Measurements from ENCODE around the gene FER1L5. TPM values are rescaled to one million over a fixed set of nuclear protein-coding genes. Genes with fewer than 3 reads are reported as not detected.

FER1L5 gene
- total RNA-seq, 1 experiment from 2014 or later = 1.2 TPM

DNA sequence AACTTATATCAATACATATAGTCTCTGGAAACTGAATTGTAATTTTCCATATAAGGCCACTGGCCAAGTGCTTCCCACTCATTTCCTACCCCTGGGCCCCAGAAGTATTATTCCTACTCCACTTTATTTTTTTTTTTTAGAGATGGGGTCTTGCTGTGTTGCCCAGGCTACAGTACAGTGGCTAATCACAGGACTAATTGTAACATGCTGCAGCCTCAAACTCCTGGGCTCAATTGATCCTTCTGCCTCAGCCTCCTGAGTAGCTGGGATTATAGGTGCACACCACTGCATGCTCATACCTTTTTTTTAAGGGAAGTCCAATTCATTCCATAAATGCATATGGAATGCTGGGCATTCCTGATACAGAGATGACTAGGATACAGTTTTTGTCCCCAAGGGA is 111.8 kb downstream of the FER1L5 start:
- DNase-seq (ENCODE audit: low spot score) = no peak
- POLR2A ChIA-PET (ENCODE audit: low non-redundant PET) = no interaction called here
- Histone ChIP-seq H3K4me1 (ENCODE audit: insufficient read depth, low read length, poor library complexity, severe bottlenecking) (no peaks in the 10 kb centered on the region), H3K36me3 (ENCODE audit: insufficient read depth, low read length, poor library complexity, severe bottlenecking) (no peaks in the 10 kb centered on the region), H3K27me3 (replicated peaks; ENCODE audit: insufficient read depth, low read depth, low read length, poor library complexity) (no peaks in the 10 kb centered on the region), H3K27ac (ENCODE audit: low read depth, low read length, poor library complexity, severe bottlenecking) (no peak overlapping the region), H3K9me3 (ENCODE audit: low read depth, low read length, poor library complexity, severe bottlenecking) (no peaks in the 10 kb centered on the region), H3K4me3 (ENCODE audit: low read depth, low read length, poor library complexity, severe bottlenecking) (no peak overlapping the region)
- CTCF ChIA-PET = no interaction called here
- TF ChIP-seq EZH2 (IDR thresholded peaks at IDR 0.05; ENCODE audit: borderline replicate concordance, low read depth, low read length, poor library complexity, severe bottlenecking) = no peak
- TF ChIP-seq, protein P1, sequence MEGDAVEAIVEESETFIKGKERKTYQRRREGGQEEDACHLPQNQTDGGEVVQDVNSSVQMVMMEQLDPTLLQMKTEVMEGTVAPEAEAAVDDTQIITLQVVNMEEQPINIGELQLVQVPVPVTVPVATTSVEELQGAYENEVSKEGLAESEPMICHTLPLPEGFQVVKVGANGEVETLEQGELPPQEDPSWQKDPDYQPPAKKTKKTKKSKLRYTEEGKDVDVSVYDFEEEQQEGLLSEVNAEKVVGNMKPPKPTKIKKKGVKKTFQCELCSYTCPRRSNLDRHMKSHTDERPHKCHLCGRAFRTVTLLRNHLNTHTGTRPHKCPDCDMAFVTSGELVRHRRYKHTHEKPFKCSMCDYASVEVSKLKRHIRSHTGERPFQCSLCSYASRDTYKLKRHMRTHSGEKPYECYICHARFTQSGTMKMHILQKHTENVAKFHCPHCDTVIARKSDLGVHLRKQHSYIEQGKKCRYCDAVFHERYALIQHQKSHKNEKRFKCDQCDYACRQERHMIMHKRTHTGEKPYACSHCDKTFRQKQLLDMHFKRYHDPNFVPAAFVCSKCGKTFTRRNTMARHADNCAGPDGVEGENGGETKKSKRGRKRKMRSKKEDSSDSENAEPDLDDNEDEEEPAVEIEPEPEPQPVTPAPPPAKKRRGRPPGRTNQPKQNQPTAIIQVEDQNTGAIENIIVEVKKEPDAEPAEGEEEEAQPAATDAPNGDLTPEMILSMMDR (conservative IDR thresholded peaks at IDR 0.05; ENCODE audit: low read depth, low read length) = no peak
- intact Hi-C loops (cut with micrococcal nuclease; ENCODE audit: unreplicated experiment) = no loop called here
- no TSS peak for BruUV-seq (replicated peaks)

Other genes starting within 250 kb of the FER1L5 start
- not detected in 2 replicates for gene NEURL3, start 137.4 kb upstream of the FER1L5 start, total RNA-seq (2021)
- 5.7 and 7.3 TPM in 2 replicates for gene ARID5A, start 106.0 kb upstream of the FER1L5 start, total RNA-seq (2021)
- 71.8 and 77.9 TPM in 2 replicates for gene KANSL3, start 4.5 kb upstream of the FER1L5 start, total RNA-seq (2021)
- 23.1 and 24.0 TPM in 2 replicates for gene LMAN2L, start 97.3 kb downstream of the FER1L5 start, total RNA-seq (2021)
- gene CNNM4, start 118.1 kb downstream of the FER1L5 start, total RNA-seq (2021) = 15.0 and 16.3 TPM in 2 replicates
- 20.3 and 20.9 TPM in 2 replicates for gene CNNM3, start 173.5 kb downstream of the FER1L5 start, total RNA-seq (2021)
- gene ANKRD23, start 201.3 kb downstream of the FER1L5 start, total RNA-seq (2021) = 6.2 and 8.6 TPM in 2 replicates
- 21.0 and 25.3 TPM in 2 replicates for gene ANKRD39, start 215.3 kb downstream of the FER1L5 start, total RNA-seq (2021)
- 33.3 and 36.1 TPM in 2 replicates for gene SEMA4C, start 227.3 kb downstream of the FER1L5 start, total RNA-seq (2021)